Measurements from ENCODE around the gene DUS3L. TPM values are rescaled to one million over a fixed set of nuclear protein-coding genes. Genes with fewer than 3 reads are reported as not detected.

The DUS3L gene
- total and polyA plus RNA-seq, 2 of the 8 experiments (the other 6 are each of a cell fraction or from before 2014, with no cell fraction given): 37.6 to 39.1 TPM

- TF ChIP-seq CHD7 (IDR thresholded peaks at IDR 0.05; ENCODE audit: insufficient replicate concordance, low read length) (no peak), POLR2AphosphoS5 (IDR thresholded peaks at IDR 0.05; ENCODE audit: low read depth, low read length) (no peak)
These were observed 33.8 kb upstream of the DUS3L start (continued) for GRCh38 chr19:5824751-5825150.
